HCT116 (cell line): ENCODE measurements around the gene ALK. TPM values are rescaled to one million over a fixed set of nuclear protein-coding genes. Genes with fewer than 3 reads are reported as not detected.

ENCODE experiments used
- ATAC-seq: fragments of 200-7000 bp; cut with Tn5 transposase; 2 replicates; pipeline ENCODE4 v1.9.1; 2020; ENCODE audit warnings: mild to moderate bottlenecking, moderate library complexity
- BruUV-seq: library from RNA; stranded (reverse); fragments of 400-500 nt; replicated peaks from 2 replicates; lab custom pipeline; 2021; lab: Mats Ljungman, UMichigan
- CTCF ChIA-PET: fragments of 300-600 bp; sonication (Branson Sonifier 250); formaldehyde crosslinking; loops from one replicate; lab custom pipeline; 2021; ENCODE audit warnings: antibody characterized with exemption; lab: Charles Lee
- POLR2A ChIA-PET: fragments of 300-600, 350-600 bp; sonication (Branson Sonifier 250); formaldehyde crosslinking; loops from one replicate; lab custom pipeline; 2021; ENCODE audit warnings: antibody characterized with exemption; lab: Charles Lee
- RAD21 ChIA-PET, 2 experiments: fragments of 300-600 bp; sonication (Branson Sonifier 250); formaldehyde crosslinking; loops; one replicate each; lab custom pipeline; 2023; ENCODE audit warnings: low total read pairs in 2 of 2; ENCODE audit not compliant: uncharacterized antibody in 2 of 2, unreplicated experiment in 2 of 2, low non-redundant PET in 1 of 2; lab: Charles Lee
- DNase-seq: peaks from one replicate; pipeline ENCODE4 v3.0.0-alpha.2; 2010; ENCODE audit warnings: low read depth, low spot score
- H2AFZ ChIP-seq: fragments of 200-600 bp; shearing (Covaris generic), sonication (generic); 2 replicates; pipeline ENCODE4 v1.6.1; 2017; ENCODE audit warnings: low read depth, mixed run types, mixed read lengths, antibody characterized with exemption, low read length; ENCODE audit not compliant: poor library complexity, severe bottlenecking
- H3K27ac ChIP-seq: 2 replicates; pipeline ENCODE4 v1.5.1; 2012; ENCODE audit warnings: low read depth, low read length
- H3K27me3 ChIP-seq: fragments of 200-600 bp; sonication (generic); 2 replicates; pipeline ENCODE4 v1.6.1; 2016; ENCODE audit warnings: mixed run types, low read length, mixed read lengths; ENCODE audit not compliant: insufficient read depth
- H3K36me3 ChIP-seq, 2 experiments: fragments of 200-500 bp in 1 of 2; fragments of 200-600 bp in 1 of 2; sonication (Bioruptor generic) in 1 of 2; sonication (generic) in 1 of 2; 2 replicates each; pipeline versions ENCODE4 v1.5.1 to v1.6.1; 2014 to 2016; ENCODE audit warnings: low read length in 2 of 2, inconsistent platforms in 1 of 2, mixed read lengths in 1 of 2, mixed run types in 1 of 2; ENCODE audit not compliant: insufficient read depth in 2 of 2, control insufficient read depth in 1 of 2
- H3K4me1 ChIP-seq, 2 experiments: fragments of 200-600 bp in 1 of 2; sonication (generic) in 1 of 2; 2 replicates each; pipeline versions ENCODE4 v1.5.1 to v1.6.1; 2012 to 2017; ENCODE audit warnings: low read length in 2 of 2, inconsistent platforms in 1 of 2, mild to moderate bottlenecking in 1 of 2, mixed read lengths in 1 of 2, mixed run types in 1 of 2, moderate library complexity in 1 of 2; ENCODE audit not compliant: insufficient read depth in 2 of 2, control insufficient read depth in 1 of 2
- H3K4me2 ChIP-seq: fragments of 200-600 bp; sonication (generic); 2 replicates; pipeline ENCODE4 v1.6.1; 2017; ENCODE audit warnings: mixed run types, low read length, mixed read lengths
- H3K4me3 ChIP-seq, 2 experiments: fragments of 200-600 bp in 1 of 2; sonication (generic) in 1 of 2; replicated peaks in 1 of 2; 2 replicates each; pipeline ENCODE4 v1.5.1; 2011 to 2016; ENCODE audit warnings: low read length in 2 of 2, control low read depth in 1 of 2, low read depth in 1 of 2, mild to moderate bottlenecking in 1 of 2, mixed read lengths in 1 of 2, mixed run types in 1 of 2
- H3K79me2 ChIP-seq: fragments of 200-600 bp; sonication (generic); 2 replicates; pipeline ENCODE4 v1.6.1; 2017; ENCODE audit warnings: mild to moderate bottlenecking, mixed run types, low read length, moderate library complexity, mixed read lengths; ENCODE audit not compliant: insufficient read depth
- H3K9ac ChIP-seq: fragments of 200-600 bp; sonication (generic); 2 replicates; pipeline ENCODE4 v1.6.1; 2016; ENCODE audit warnings: low read length, mixed read lengths
- H3K9me2 ChIP-seq: fragments of 200-600 bp; sonication (generic), shearing (Covaris generic); 2 replicates; pipeline ENCODE4 v1.6.1; 2017; ENCODE audit warnings: mixed run types, mild to moderate bottlenecking, moderate library complexity; ENCODE audit not compliant: insufficient read depth
- H3K9me3 ChIP-seq, 2 experiments: fragments of 200-500 bp in 1 of 2; fragments of 200-600 bp in 1 of 2; sonication (Bioruptor generic) in 1 of 2; sonication (generic) in 1 of 2; 2 replicates each; pipeline ENCODE4 v1.6.1; 2014 to 2017; ENCODE audit warnings: low read length in 2 of 2, mixed read lengths in 2 of 2, inconsistent platforms in 1 of 2, low read depth in 1 of 2, mild to moderate bottlenecking in 1 of 2, mixed run types in 1 of 2, moderate library complexity in 1 of 2; ENCODE audit not compliant: control insufficient read depth in 1 of 2, insufficient read depth in 1 of 2
- H4K20me1 ChIP-seq: fragments of 200-600 bp; sonication (generic), shearing (Covaris generic); 2 replicates; pipeline ENCODE4 v1.6.1; 2017; ENCODE audit warnings: mixed run types, mild to moderate bottlenecking, moderate library complexity; ENCODE audit not compliant: insufficient read depth
- ATF3 ChIP-seq: IDR thresholded peaks from 2 replicates; pipeline ENCODE4 v1.6.1; 2012
- CTCF ChIP-seq, 3 experiments: fragments of 200-600 bp in 1 of 3; sonication (generic) in 1 of 3; IDR thresholded peaks in 2 of 3; conservative IDR thresholded peaks in 1 of 3; 2 replicates each; pipeline ENCODE4 v1.5.1; 2012 to 2017; ENCODE audit warnings: low read depth in 2 of 3, low read length in 2 of 3, antibody characterized with exemption in 1 of 3, borderline replicate concordance in 1 of 3, control low read depth in 1 of 3, mild to moderate bottlenecking in 1 of 3, mixed read lengths in 1 of 3, mixed run types in 1 of 3, moderate library complexity in 1 of 3; ENCODE audit not compliant: insufficient read depth in 1 of 3
- EGR1 ChIP-seq: IDR thresholded peaks from 2 replicates; pipeline ENCODE4 v1.6.1; 2012; ENCODE audit warnings: low read depth
- ELF1 ChIP-seq: IDR thresholded peaks from 2 replicates; pipeline ENCODE4 v1.6.1; 2012; ENCODE audit warnings: low read depth, borderline replicate concordance
- EZH2 ChIP-seq: fragments of 200-600 bp; sonication (generic); IDR thresholded peaks from 2 replicates; pipeline ENCODE4 v1.6.1; 2017; ENCODE audit warnings: antibody characterized with exemption, mixed run types
- EZH2phosphoT487 ChIP-seq: fragments of 200-600 bp; IDR thresholded peaks from 2 replicates; pipeline ENCODE4 v1.6.1; 2018; ENCODE audit warnings: antibody characterized with exemption, borderline replicate concordance
- FOSL1 ChIP-seq: IDR thresholded peaks from 2 replicates; pipeline ENCODE4 v1.6.1; 2012; ENCODE audit warnings: low read depth
- JUND ChIP-seq: IDR thresholded peaks from 2 replicates; pipeline ENCODE4 v1.6.1; 2012
- MAX ChIP-seq: IDR thresholded peaks from 2 replicates; pipeline ENCODE4 v1.6.1; 2012
- POLR2AphosphoS5 ChIP-seq: IDR thresholded peaks from 2 replicates; pipeline ENCODE4 v1.6.1; 2011; ENCODE audit warnings: mild to moderate bottlenecking, low read depth, low read length, moderate library complexity
- RAD21 ChIP-seq: IDR thresholded peaks from 2 replicates; pipeline ENCODE4 v1.6.1; 2012; ENCODE audit warnings: low read depth, mild to moderate bottlenecking
- REST ChIP-seq: IDR thresholded peaks from 2 replicates; pipeline ENCODE4 v1.6.1; 2012; ENCODE audit warnings: low read depth
- SIN3A ChIP-seq: IDR thresholded peaks from 2 replicates; pipeline ENCODE4 v1.6.1; 2012; ENCODE audit warnings: low read depth
- SP1 ChIP-seq: IDR thresholded peaks from 2 replicates; pipeline ENCODE4 v1.6.1; 2012; ENCODE audit warnings: low read depth
- SRF ChIP-seq: IDR thresholded peaks from 2 replicates; pipeline ENCODE4 v1.6.1; 2012; ENCODE audit warnings: low read depth
- TCF7L2 ChIP-seq: IDR thresholded peaks from 2 replicates; pipeline ENCODE4 v1.7.0; 2011; ENCODE audit warnings: borderline replicate concordance, inconsistent platforms; ENCODE audit not compliant: insufficient read depth, insufficient read length; ENCODE audit errors: extremely low read depth
- YY1 ChIP-seq: IDR thresholded peaks from 2 replicates; pipeline ENCODE4 v1.6.1; 2011; ENCODE audit warnings: low read length, low read depth, moderate library complexity, mild to moderate bottlenecking; ENCODE audit not compliant: insufficient replicate concordance; ENCODE audit errors: extremely low read depth
- ZBTB33 ChIP-seq: IDR thresholded peaks from 2 replicates; pipeline ENCODE4 v1.6.1; 2011; ENCODE audit warnings: mild to moderate bottlenecking, low read length, moderate library complexity; ENCODE audit not compliant: insufficient replicate concordance; ENCODE audit errors: extremely low read depth
- ZFX ChIP-seq: fragments of 450-650 bp; IDR thresholded peaks from 2 replicates; pipeline ENCODE4 v1.6.1; 2017
- ZNF274 ChIP-seq: fragments of 200-500 bp; sonication (Bioruptor generic); IDR thresholded peaks from 2 replicates; pipeline ENCODE4 v1.6.1; 2014; ENCODE audit warnings: mild to moderate bottlenecking, low read depth, low read length, inconsistent platforms
- intact Hi-C: fragments of 100-400 bp; cut with micrococcal nuclease; formaldehyde crosslinking; loops from 2 replicates; pipeline ENCODE4 v1.10.0; 2022
- total RNA-seq: library from RNA; stranded (reverse); gene quantifications from one replicate; pipeline ENCODE4 v1.2.1, GENCODE V29; 2021; ENCODE audit not compliant: unreplicated experiment

The ALK gene
- total RNA-seq, 1 experiment from 2014 or later: not detected

- no peak overlapping the region for H3K9ac ChIP-seq
- RAD21 ChIA-PET: no interaction called here
- CTCF ChIA-PET: no interaction called here
- TF ChIP-seq CTCF (IDR thresholded peaks at IDR 0.05 in 2 of 3, conservative IDR thresholded peaks at IDR 0.05 in 1 of 3; ENCODE audit: borderline replicate concordance in 1 of 3, insufficient read depth in 1 of 3, low read depth in 2 of 3, low read length in 2 of 3) (no peak), TCF7L2 (no peak), ELF1 (no peak), JUND (no peak), ZBTB33 (no peak), ZFX (no peak), POLR2AphosphoS5 (no peak), EGR1 (no peak), REST (no peak), SIN3A (no peak), ZNF274 (no peak), ATF3 (no peak), FOSL1 (no peak), MAX (no peak), SRF (no peak), EZH2phosphoT487 (no peak), YY1 (no peak), RAD21 (no peak), SP1 (no peak), EZH2 (no peak)
- H3K36me3 ChIP-seq: no peaks in the 10 kb centered on the region
- DNase-seq (no peak), ATAC-seq (no peak)
- H3K27ac ChIP-seq: no peak overlapping the region
- H3K79me2 ChIP-seq: no peaks in the 10 kb centered on the region
- H3K27me3 ChIP-seq: peaks cover 13% of the 10 kb centered on the region
- H3K4me1 ChIP-seq: no peaks in the 10 kb centered on the region
- H4K20me1 ChIP-seq: no peaks in the 10 kb centered on the region
- H3K4me3 ChIP-seq: no peak overlapping the region
- H3K9me3 ChIP-seq: no peaks in the 10 kb centered on the region
- no peak overlapping the region for H3K4me2 ChIP-seq
- BruUV-seq: no TSS peak
- H2AFZ ChIP-seq: no peak overlapping the region
- POLR2A ChIA-PET: no interaction called here
- intact Hi-C loops: no loop called here
- H3K9me2 ChIP-seq: no peaks in the 10 kb centered on the region
Measured at GRCh38 chr2:29509878-29510277, 411.5 kb downstream of the ALK start.
